ENCODE measurements around the gene COL15A1.

Gene COL15A1

DNA sequence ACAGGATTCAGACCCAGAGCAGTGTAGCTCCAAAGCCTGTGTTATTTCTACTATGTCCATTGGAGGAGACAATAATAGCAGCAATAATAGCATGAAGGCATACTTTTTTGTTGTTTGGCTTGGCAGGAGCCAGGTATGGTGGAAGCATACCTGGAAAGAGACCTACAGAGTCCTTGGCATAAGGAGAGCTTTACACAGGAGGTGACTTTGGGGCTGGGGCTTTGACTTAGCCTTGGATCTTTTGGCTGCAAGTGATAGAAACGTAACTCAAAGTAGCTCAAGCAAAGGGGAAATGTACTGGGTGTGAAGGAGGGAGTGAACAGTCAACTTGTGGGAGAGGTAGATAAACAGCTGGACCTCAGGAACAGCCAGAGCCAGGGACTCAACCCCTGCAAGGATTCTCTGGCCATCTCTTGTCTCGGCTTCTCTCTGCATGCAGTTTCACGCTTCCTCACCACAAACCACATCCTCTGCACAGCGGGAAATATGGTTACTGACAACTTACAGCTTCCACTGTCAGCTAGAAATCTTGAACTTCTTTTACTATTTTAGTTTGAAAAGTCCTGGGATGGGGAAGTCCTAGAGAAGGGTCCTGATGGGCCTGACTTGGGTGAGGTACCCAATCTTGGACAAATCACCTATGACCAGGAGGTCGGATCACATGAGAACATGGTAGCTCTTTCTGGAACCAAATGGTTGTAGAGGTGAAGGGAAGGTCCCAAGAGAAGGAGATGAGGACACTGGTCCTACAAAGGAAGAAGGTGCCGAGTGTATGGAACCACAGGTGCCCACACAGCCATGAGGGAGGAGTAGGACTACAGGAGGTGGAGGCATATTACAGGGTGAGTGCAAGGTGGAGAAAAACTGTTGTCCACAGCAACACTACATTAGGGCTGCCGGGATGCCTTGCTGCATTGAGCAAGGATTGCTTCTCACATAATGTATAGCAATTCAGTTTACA, 114.2 kb downstream of the COL15A1 start:
- TF ChIP-seq CTCF (IDR thresholded peaks at IDR 0.05; ENCODE audit: low read depth, low read length) = no peak
- DNase-seq (ENCODE audit: extremely low read depth, low read depth) = no peak

DNA sequence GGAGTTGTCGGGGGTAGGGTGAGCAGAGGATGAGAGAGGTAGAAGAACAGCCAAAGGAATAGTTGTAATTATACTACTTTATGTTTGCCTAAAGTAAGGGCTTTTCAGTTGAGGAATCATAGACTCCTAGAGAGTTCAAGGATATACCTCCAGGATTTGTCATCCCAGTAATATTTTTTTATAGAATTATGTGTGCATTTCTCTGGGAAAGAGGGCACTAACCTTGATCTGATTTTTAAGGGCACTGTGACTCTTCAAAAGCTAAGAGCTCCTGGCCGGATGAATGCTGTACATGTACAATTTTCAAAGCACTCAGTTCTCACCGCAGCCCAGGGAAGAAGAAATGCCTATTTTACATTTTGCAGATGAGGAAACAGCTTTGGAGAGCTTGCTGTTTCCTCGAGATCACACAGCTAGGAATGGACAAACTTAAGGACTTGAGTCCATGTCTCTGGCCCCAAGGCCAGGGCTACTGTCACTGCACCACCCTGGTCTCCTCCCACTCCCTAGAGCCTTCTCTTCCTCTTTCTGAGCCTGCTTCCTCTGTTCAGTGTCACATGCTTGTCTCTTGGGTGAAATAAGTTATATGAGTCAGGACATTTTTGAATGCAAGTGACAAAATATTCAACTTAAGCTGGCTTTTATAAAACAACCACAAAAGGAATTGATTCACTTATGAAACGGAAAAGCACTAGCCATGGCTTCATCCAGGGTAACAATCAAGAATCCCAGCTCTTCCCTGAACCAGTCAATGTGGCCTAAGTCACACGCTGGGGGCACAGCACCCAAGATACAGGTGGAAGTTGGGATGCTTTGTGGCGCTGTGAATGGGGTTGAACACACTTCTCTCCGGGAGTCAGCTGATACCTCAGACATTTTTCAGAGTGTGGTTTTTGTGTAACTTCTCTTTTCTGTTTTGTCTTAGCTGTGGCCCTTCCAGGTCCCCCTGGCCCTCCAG, 115.5 kb downstream of the COL15A1 start:
- no peak for TF ChIP-seq CTCF (IDR thresholded peaks at IDR 0.05; ENCODE audit: low read depth, low read length)
- no peak for DNase-seq (ENCODE audit: extremely low read depth, low read depth)

GRCh38 chr9:99060621-99061020, 116.9 kb downstream of the COL15A1 start:
- DNase-seq (ENCODE audit: extremely low read depth, low read depth) = no peak
- TF ChIP-seq CTCF (IDR thresholded peaks at IDR 0.05; ENCODE audit: low read depth, low read length) = no peak

DNA sequence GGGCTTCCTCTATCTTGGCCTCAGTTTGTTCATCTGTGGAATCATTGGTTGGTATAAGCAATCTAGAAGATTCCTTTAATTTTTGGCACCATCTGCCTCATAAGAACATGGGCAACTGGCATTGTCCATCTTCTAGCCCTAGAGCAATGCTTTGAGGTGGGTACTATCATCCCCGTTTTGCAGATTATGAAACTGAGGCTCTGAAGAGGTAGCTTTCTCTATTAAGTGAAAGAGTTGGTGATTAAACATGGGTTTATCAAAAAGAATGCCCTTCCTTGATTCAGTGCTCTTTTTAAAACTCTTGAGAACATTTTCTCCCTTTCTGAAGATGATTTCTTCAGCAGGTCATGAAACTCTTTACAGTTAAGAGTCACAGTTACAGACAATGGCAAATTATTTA, 118.8 kb downstream of the COL15A1 start:
- no peak for DNase-seq (ENCODE audit: extremely low read depth, low read depth)
- TF ChIP-seq CTCF (IDR thresholded peaks at IDR 0.05; ENCODE audit: low read depth, low read length) = no peak

DNA sequence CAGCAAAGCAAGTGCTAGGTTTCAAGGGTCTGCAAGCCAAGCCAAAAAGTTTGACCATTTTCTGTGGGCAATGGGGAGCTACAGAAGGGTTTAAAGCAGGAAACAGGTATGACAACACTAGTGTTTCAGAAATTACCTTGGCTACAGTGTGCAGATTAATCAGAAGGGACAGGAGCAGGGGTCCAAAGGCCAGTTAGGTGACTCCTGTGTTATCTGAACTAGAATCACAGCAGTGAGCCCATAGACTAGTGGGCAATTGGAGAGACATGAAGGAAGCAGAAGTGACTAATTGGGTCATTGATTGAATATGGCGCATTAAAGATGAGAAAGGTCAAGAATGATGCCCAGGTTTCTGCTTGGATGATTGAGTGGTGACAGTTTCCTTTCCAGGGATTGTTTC, 119.8 kb downstream of the COL15A1 start:
- no peak for DNase-seq (ENCODE audit: extremely low read depth, low read depth)
- TF ChIP-seq CTCF (IDR thresholded peaks at IDR 0.05; ENCODE audit: low read depth, low read length) = no peak

DNA sequence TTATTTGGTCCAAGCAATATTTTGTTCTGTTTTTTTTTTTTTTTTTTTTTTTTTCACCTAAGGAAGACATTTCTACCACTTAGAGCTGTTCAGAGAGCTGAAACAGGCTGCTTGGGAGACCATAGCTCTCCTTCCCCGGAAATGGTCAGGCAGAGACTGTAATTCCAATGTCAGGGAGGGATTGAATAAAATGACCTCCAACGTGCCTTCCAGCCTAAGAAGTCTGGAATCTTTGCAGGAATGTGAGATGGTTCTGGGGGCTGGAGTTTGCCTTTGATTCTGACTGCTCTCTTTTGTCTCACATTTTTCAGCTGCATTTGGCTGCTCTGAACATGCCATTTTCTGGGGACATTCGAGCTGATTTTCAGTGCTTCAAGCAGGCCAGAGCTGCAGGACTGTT, 122.9 kb downstream of the COL15A1 start:
- no peak for TF ChIP-seq CTCF (IDR thresholded peaks at IDR 0.05; ENCODE audit: low read depth, low read length)
- DNase-seq (ENCODE audit: extremely low read depth, low read depth) = no peak
